ENCODE results near the gene ADAMTS12.

DNA sequence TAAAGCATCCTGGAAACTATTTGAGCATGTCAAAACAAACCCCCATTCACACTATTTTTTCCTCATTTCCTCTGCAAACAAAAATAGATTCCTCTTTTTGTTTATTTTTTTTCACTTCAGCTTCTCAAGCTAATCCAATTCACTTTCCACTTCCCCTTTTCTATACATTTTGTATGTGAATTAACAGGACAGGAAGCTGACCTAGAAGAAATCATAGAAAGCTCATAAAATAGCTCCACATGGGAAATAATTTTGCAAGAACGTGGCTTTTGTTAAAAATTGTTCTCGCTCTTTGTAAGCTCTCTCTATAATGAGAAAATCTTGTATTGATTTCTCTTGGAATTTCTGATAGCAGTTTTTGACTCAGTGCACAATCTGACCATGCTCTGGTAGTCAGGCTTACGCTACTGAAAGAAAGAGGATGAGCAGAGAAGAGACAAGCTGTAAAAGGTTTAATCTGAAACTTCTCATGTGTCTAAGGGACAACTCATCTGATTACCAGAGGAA is 215.8 kb downstream of the ADAMTS12 start:
- TF ChIP-seq, protein P1, sequence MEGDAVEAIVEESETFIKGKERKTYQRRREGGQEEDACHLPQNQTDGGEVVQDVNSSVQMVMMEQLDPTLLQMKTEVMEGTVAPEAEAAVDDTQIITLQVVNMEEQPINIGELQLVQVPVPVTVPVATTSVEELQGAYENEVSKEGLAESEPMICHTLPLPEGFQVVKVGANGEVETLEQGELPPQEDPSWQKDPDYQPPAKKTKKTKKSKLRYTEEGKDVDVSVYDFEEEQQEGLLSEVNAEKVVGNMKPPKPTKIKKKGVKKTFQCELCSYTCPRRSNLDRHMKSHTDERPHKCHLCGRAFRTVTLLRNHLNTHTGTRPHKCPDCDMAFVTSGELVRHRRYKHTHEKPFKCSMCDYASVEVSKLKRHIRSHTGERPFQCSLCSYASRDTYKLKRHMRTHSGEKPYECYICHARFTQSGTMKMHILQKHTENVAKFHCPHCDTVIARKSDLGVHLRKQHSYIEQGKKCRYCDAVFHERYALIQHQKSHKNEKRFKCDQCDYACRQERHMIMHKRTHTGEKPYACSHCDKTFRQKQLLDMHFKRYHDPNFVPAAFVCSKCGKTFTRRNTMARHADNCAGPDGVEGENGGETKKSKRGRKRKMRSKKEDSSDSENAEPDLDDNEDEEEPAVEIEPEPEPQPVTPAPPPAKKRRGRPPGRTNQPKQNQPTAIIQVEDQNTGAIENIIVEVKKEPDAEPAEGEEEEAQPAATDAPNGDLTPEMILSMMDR (conservative IDR thresholded peaks at IDR 0.05; ENCODE audit: low read depth, low read length): no peak
- no peak for TF ChIP-seq EZH2 (IDR thresholded peaks at IDR 0.05; ENCODE audit: low read length, unreplicated experiment)
